HUES6 (cell line): ENCODE results near the gene DSG3.

Experiments used
- H3K27ac ChIP-seq: 2 replicates; pipeline ENCODE4 v1.7.0; 2013; ENCODE audit warnings: low read depth, mild to moderate bottlenecking, low read length, inconsistent platforms
- H3K27me3 ChIP-seq: 2 replicates; pipeline ENCODE4 v1.6.1; 2013; ENCODE audit warnings: low read length; ENCODE audit not compliant: control insufficient read depth, insufficient read depth
- H3K36me3 ChIP-seq: 2 replicates; pipeline ENCODE4 v1.6.1; 2013; ENCODE audit warnings: low read length; ENCODE audit not compliant: control insufficient read depth, insufficient read depth
- H3K4me1 ChIP-seq: 2 replicates; pipeline ENCODE4 v1.6.1; 2013; ENCODE audit warnings: low read length; ENCODE audit not compliant: control insufficient read depth, insufficient read depth
- H3K4me3 ChIP-seq: 2 replicates; pipeline ENCODE4 v1.5.1; 2013; ENCODE audit warnings: low read depth, low read length
- H3K9ac ChIP-seq: one replicate; pipeline ENCODE4 v1.6.1; 2013; ENCODE audit warnings: mild to moderate bottlenecking, low read length
- H3K9me3 ChIP-seq: 2 replicates; pipeline ENCODE4 v1.6.1; 2013; ENCODE audit warnings: low read depth, low read length; ENCODE audit not compliant: control insufficient read depth, insufficient read depth

DSG3 gene

DNA sequence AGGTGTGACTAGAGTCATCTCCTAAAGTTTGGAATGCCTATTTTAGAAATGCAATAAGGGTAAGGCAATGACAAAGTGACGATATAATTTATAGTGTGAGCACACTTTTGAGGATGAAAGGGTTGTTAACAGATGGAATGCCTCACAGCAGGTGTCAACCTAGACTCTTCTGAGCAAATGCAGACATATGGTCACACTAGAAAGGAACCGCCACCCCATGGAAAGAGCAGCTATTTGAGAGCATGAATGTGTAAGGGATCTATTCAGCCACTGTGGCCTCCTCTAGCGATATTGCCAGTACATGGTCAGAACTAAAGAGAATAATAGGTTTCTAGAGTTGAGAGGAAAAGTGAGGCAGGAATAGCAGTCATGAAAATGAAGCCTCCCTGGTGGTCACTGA is 68.9 kb downstream of the DSG3 start:
- Histone ChIP-seq H3K9me3 (no peaks in the 10 kb centered on the region), H3K27me3 (no peaks in the 10 kb centered on the region), H3K4me3 (no peak overlapping the region), H3K27ac (no peak overlapping the region), H3K9ac (no peak overlapping the region), H3K4me1 (peaks cover 36% of the 10 kb centered on the region), H3K36me3 (peaks cover 29% of the 10 kb centered on the region)

DNA sequence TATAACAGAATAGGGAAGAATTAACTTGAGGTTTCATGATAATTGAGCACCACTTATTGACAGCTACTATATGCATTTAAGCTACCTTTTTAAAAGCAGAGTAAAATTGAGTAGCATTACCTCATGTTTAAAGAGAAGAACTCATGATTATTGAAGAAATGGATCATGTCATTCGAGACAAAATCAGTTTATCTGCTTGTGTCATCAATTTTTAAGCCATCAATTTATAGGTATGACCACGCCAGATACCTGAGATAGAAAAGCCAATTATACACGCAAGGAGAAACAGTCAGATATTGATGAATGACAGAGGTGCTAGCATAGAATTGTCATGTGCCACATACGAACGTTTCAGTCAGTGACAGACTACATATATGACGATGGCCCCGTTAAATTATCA is 78.8 kb downstream of the DSG3 start:
- no peaks in the 10 kb centered on the region for H3K27me3 ChIP-seq
- H3K4me3 ChIP-seq: no peak overlapping the region
- peaks cover 95% of the 10 kb centered on the region for H3K36me3 ChIP-seq
- no peak overlapping the region for H3K27ac ChIP-seq
- H3K9me3 ChIP-seq: no peaks in the 10 kb centered on the region
- no peaks in the 10 kb centered on the region for H3K4me1 ChIP-seq
- H3K9ac ChIP-seq: no peak overlapping the region
